Measurements from ENCODE around the gene RHBDD2. TPM values are rescaled to one million over a fixed set of nuclear protein-coding genes. Genes with fewer than 3 reads are reported as not detected.
"Not testable (repeated sequence)": the region's sequence is repeated elsewhere in the genome, so short reads cannot be mapped to it uniquely, and the experiment has no call there.

The RHBDD2 gene
- total RNA-seq, 3 donors from 2014 or later: 43.9 to 50.5 (median 47.3) TPM

DNA sequence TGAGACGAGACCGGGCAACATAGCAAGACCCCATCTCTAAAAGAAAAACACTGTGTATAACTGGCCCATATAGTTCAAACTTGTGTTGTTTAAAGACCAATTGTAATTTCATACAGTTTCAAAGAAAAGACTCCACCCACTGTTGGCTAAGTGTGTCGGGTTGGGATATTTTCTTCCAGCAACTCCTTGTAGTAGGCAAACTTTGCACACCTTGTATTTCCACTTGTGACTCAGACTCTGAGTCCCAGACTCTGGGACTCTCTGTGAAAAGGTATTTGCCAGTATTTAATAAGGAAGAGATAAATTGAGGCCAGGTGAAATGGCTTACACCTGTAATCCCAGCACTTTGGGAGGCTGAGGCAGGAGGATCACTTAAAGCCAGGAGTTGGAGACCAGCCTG lies 29.3 kb upstream of the RHBDD2 start:
- no peak overlapping the region for H3K4me3 ChIP-seq
- intact Hi-C loops (cut with DNase I, micrococcal nuclease): no loop called here
- DNase-seq (no peak), ATAC-seq (peak; percentile 59)
- no peaks in the 10 kb centered on the region for H3K4me1 ChIP-seq (ENCODE audit: low read depth)
- TF ChIP-seq, protein P1, sequence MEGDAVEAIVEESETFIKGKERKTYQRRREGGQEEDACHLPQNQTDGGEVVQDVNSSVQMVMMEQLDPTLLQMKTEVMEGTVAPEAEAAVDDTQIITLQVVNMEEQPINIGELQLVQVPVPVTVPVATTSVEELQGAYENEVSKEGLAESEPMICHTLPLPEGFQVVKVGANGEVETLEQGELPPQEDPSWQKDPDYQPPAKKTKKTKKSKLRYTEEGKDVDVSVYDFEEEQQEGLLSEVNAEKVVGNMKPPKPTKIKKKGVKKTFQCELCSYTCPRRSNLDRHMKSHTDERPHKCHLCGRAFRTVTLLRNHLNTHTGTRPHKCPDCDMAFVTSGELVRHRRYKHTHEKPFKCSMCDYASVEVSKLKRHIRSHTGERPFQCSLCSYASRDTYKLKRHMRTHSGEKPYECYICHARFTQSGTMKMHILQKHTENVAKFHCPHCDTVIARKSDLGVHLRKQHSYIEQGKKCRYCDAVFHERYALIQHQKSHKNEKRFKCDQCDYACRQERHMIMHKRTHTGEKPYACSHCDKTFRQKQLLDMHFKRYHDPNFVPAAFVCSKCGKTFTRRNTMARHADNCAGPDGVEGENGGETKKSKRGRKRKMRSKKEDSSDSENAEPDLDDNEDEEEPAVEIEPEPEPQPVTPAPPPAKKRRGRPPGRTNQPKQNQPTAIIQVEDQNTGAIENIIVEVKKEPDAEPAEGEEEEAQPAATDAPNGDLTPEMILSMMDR (IDR thresholded peaks at IDR 0.05): no peak
- no peaks in the 10 kb centered on the region for H3K9me3 ChIP-seq
- no peaks in the 10 kb centered on the region for H3K36me3 ChIP-seq (ENCODE audit: low read depth)

- ATAC-seq: peak; percentile 12
- TF ChIP-seq, protein P1 (IDR thresholded peaks at IDR 0.05): no peak
- H3K4me3 ChIP-seq: no peak overlapping the region
- intact Hi-C loops (cut with DNase I, micrococcal nuclease): no loop called here
- H3K36me3 ChIP-seq (ENCODE audit: low read depth): no peaks in the 10 kb centered on the region
- H3K9me3 ChIP-seq: no peaks in the 10 kb centered on the region
- DNase-seq: no peak
- H3K4me1 ChIP-seq (ENCODE audit: low read depth): no peaks in the 10 kb centered on the region
These were observed 28.6 kb upstream of the RHBDD2 start for GRCh38 chr7:75850235-75850634.

GRCh38 chr7:75854233-75854632 lies 24.6 kb upstream of the RHBDD2 start:
- Histone ChIP-seq H3K36me3 (ENCODE audit: low read depth) (no peaks in the 10 kb centered on the region), H3K4me1 (ENCODE audit: low read depth) (no peaks in the 10 kb centered on the region), H3K9me3 (no peaks in the 10 kb centered on the region), H3K4me3 (no peak overlapping the region)
- intact Hi-C loops (cut with DNase I, micrococcal nuclease): no loop called here
- TF ChIP-seq, protein P1 (IDR thresholded peaks at IDR 0.05): no peak
- DNase-seq: no peak
- ATAC-seq: peak; percentile 17

- DNase-seq; intact Hi-C loops (cut with DNase I, micrococcal nuclease); H3K4me1 ChIP-seq (ENCODE audit: low read depth); ATAC-seq; H3K36me3 ChIP-seq (ENCODE audit: low read depth); H3K4me3 ChIP-seq; H3K9me3 ChIP-seq: not testable (repeated sequence)
These were observed 24.0 kb upstream of the RHBDD2 start for GRCh38 chr7:75854813-75855345.

DNA sequence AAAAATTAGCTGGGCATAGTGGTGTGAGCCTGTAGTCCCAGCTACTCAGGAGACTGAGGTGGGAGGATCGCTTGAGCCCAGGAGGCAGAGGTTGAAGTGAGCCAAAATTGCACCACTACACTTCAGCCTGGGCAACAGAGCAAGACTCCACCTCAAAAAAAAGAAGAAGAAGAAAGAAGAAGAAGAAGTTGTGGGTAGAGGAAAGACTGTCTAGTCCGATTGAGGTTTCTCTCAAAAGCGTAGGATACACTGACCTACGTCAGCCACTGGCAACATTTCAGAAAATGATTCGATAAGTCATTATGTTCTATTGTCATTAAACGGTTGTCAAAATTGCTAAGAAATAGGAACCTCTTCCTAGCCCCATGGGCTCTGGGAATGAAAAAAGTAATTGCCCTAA lies 22.3 kb upstream of the RHBDD2 start:
- TF ChIP-seq, protein P1 (IDR thresholded peaks at IDR 0.05): no peak
- peak in 1 of 3 donors; percentile 41 for DNase-seq
- no peak for ATAC-seq
- Histone ChIP-seq H3K4me3 (no peak overlapping the region), H3K9me3 (no peaks in the 10 kb centered on the region), H3K36me3 (ENCODE audit: low read depth) (no peaks in the 10 kb centered on the region), H3K4me1 (ENCODE audit: low read depth) (no peaks in the 10 kb centered on the region)
- intact Hi-C loops (cut with DNase I, micrococcal nuclease): no loop called here

- no peak overlapping the region for H3K4me3 ChIP-seq
- no peaks in the 10 kb centered on the region for H3K9me3 ChIP-seq
- ATAC-seq (no peak), DNase-seq (no peak)
- H3K4me1 ChIP-seq (ENCODE audit: low read depth): no peaks in the 10 kb centered on the region
- intact Hi-C loops (cut with DNase I, micrococcal nuclease): no loop called here
- TF ChIP-seq, protein P1 (IDR thresholded peaks at IDR 0.05): no peak
- H3K36me3 ChIP-seq (ENCODE audit: low read depth): no peaks in the 10 kb centered on the region
These were observed 20.4 kb upstream of the RHBDD2 start for GRCh38 chr7:75858410-75858809.

Data from mucosa of descending colon (tissue), 3 donors.